Measurements from ENCODE around the gene UVRAG.

UVRAG gene

DNA sequence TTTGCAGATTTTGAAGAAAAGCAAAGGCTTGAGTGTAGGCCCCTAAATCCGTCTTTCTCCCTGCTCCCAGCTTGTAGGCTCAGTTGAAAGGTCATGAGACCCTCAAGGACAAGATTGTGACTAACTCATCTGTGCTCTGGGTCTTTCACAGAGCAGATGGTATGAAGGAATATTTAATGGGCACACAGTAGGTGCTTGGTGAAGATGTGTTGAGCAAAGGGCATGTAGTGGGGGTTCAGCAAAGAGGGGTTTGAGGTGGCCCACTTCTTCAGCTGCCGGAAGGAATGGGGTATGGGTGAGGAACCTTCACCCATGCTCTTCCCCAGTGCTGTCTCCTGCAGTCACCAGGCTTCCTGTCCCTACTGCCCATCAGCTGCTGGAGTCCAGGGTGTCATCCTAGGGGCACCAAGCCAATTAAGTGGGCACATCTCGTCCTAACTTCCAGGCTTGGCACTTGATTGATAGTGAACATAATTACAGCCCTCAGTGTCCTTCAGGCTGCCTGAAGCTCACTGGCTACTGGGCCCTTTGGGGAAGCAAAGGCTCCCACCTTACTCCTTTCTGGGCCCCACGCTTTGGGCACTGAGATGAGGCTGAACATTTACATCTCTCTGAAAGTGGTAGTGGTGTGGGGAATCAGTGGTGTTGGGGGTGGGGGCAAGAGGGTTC lies 31.5 kb upstream of the UVRAG start:
- DNase-seq (ENCODE audit: low read depth in 2 of 2) = no peak

DNA sequence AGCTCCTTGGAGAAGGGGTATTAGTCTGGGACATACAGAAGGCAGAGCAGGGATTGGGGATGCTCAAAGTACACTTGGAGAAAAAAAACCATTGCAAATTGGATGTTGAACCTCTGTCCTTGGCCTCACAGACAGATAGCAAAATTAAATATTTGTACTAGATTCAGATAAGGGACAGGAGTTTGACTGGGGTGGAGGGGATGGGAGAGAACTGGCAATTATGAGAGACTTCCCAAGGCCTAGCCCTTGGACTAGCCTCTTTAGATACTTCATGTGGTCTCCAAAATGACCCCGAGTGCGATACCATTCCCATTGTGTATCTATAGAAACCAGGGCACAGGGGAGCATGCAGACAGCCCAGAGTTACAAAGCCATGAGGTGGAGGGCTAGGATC lies 30.9 kb upstream of the UVRAG start:
- DNase-seq (ENCODE audit: low read depth in 2 of 2) = no peak

DNA sequence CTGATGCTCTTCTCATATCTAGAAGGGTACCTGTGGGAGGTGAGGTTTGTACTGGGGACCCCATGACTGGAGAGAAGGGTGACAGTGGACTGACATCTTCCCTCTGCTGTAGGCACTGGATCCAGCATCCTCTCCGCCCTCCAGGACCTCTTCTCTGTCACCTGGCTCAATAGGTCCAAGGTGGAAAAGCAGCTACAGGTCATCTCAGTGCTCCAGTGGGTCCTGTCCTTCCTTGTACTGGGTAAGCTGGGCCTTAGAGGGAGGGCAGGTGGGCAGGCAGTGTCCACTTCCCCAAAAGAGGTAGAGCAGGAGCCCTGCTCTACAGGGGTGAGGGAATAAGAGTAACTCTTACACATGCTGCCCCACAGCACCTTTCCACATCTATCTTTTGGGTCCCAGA lies 30.5 kb upstream of the UVRAG start:
- no peak for DNase-seq (ENCODE audit: low read depth in 2 of 2)

DNA sequence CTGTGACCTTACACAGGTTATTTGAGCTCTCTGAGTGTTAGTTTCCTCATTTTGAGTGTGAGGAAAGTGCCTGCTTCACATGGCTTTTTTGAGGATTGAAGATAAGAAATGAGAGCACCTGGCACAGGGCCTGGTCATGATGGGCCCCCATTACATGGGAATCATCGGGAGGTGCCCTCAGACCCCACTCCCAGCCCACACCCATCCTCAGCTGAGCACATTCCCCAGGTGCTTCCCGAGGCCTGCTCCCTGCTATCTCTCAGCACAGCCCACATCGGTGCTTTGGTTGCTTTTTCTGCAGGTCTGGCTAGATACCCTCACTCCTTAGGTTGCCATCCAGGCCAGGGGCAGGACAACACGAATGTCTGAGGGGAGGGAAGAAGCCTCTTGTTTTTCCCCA lies 29.8 kb upstream of the UVRAG start:
- no peak for DNase-seq (ENCODE audit: low read depth in 2 of 2)

DNA sequence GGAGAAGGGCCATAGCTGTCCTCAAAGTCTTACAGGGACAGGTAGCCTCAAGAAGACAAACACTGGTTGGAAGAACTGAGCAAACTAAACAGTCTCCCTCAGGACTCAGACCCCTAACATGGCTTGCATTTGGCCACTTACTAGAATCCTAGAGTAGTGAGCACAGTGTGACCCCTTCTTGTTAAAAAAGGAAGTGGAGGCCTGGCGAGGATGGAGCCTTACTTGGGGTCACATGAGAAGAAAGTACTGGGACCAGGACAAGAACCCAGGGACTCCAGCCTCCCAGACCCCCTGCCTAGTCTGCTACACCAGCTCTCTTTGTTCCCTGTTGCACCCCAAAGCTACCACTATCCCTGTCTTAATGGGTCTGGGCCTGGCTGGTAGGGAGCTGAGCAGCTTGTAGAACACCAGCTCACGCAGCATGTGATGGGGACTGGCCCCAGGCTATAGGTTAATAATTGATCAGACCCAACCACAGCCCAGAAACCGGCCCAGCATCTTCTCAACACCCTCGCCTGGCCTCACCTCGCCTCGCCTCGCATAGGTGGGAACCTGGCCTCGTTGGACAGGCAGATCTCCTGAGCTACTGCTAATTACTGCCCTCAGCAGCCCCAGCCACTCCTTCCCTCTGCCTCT lies 28.8 kb upstream of the UVRAG start:
- DNase-seq (ENCODE audit: low read depth in 2 of 2) = no peak

DNA sequence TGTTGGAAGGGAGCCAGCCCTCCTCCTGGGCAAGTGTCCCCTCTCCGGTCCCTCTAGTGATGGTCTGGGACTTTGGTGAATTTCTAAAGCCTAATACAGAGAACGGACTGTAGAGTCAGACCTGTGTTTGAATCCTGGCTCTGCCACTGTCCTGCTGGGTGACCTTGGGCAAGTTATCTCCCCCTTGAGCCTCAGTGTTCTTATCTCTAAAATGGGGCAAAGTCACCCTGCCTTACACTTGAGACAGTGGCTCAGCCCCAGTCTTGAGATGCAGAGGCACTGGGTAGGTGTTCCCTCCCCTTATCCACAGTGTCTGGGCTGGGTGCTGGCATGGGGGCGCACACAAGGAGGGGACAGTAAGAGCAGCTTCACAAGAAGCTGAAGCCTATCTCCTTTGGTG lies 25.5 kb upstream of the UVRAG start:
- DNase-seq (ENCODE audit: low read depth in 2 of 2) = no peak

DNA sequence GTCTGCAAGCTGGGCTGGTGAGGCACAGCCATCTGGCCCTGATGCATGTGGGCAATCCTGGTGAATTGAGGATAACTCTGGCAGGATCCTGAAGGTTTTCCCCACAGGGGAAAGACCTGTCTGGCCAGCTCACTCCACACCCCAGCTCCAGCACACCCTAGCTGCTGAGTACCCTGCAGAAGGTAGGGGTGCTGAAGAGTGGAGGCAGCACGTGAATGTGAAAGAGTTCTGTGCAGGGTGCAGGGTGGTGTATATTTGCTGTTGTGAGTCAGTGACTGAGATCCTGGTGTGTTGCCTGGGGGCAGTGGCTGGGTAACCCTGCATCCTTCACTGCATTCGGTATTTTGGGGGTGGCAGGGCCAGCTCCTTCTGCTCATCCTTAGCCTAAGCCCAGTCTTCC lies 24.0 kb upstream of the UVRAG start:
- no peak for DNase-seq (ENCODE audit: low read depth in 2 of 2)

DNA sequence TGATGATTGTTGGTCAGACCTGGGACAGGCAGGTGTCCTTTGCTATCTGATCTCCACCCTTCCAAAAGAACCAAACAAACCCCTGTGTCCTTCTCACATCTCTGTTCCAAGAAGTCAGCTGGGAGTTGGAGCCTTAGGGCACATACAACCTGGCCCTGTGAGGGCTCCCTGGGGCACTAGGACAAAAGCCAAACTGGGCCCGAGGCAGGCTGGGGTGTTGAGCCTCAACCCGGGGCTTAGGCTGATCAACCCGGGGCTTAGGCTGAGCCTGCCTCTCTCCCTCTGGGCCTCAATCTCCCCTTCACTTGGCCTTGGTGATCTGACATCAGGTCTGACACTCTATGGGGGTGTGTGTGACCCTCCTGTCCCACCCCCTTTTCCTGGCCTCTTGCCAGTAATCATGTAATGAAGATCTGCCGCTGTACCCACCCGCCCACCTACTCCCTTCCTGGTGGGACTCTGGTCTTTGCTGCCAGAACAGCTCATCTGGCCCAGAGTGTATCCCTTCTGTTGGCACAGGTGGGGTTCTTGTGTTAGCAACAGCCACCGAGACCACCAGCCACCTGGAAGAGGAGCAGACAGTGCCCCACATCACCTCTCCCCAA lies 22.8 kb upstream of the UVRAG start:
- no peak for DNase-seq (ENCODE audit: low read depth in 2 of 2)

DNA sequence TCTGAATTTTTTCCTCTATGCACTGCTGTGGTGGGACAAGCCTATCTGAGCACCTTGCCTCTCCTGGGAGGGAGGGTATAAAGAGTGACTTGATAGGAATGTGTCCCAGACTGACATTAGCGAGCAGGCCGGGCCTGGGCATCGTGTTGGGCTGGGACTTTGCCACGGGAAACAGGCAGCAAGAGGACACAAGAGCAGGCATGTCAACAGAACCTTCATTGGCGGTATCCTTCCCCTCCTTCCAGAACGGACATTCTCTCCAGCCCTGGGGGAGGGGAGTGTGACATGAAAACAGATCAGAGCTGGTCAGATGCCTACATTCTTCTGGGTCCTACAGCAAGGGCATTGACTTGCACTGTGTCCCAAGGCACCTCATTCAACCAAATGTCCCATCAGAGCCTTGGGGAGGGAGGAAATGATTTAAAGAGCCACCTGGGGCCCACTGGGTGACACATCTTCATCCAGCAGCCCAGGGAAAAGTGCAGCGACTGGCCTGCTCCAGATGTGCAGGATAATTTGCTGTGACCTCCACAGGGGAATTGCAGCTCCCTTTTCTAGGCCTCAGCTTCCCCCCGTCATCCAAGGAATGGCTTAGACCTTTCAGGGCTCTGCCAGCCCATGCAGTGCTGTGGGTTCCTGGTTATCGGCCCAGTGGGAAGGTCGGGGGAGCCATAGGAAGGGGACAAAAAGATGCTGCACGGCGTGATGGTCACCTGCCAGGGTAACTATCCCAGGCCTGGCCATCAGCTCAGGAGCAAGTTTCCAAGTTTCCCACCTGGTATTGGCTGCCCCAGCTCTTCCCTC lies 21.8 kb upstream of the UVRAG start:
- DNase-seq (ENCODE audit: low read depth in 2 of 2) = no peak

DNA sequence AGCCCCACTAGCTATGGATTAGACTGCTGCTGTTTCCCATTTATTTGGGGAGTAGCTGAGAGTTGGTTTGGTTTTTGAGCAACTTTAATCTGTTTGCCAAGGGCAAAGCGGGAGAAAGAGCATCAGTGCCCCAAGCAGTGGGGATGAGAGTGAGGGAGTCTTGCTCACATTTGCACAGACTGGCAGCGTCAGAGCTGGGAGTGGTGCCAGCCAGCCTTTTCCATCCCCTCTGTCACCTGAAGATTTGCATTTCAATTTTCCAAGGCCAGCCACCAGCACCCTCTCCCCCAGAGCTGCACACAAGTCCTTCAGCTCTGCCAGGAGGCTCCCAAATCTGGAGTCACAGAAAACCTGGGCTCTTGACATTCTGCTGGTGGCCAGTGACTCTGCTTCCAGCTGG lies 21.0 kb upstream of the UVRAG start:
- DNase-seq (ENCODE audit: low read depth in 2 of 2) = no peak

DNA sequence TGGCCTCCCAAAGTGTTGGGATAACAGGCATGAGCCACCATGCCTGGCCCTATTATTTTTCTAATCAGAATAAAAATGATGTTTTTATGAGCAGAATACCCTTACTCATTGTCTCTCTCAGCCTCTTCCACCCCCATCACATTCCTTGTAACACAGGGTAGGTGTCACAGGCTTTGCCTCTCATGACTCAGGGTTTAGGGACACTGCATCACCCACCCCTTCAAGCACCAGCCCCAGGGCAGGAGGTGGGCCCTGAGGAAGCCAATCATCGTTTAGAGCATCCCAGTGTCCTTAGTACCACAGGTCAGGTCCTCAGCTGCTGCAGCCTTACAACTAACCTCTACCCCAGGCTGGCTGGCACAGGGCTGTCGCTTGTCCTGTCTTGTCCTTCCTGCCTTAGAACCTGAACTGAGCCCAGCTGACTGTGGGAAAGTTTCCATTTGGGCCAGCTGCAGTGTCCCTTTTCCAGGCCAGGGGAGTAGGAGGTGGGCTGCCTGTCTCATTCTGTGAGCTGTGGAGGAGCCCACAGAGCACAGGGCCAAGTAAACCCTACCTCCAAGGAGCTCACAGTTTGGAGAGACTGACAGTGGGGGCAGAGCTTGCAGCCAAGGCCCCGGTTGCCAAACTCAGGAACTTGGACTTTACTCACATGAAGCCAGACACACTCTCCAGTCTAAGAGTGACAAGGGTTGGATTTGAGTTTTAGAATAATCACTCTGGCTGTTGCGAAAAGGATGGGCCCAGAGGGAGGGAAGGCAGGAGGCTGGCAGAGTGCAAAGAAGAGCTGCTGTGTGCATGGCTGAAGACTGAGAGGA lies 19.5 kb upstream of the UVRAG start:
- no peak for DNase-seq (ENCODE audit: low read depth in 2 of 2)

DNA sequence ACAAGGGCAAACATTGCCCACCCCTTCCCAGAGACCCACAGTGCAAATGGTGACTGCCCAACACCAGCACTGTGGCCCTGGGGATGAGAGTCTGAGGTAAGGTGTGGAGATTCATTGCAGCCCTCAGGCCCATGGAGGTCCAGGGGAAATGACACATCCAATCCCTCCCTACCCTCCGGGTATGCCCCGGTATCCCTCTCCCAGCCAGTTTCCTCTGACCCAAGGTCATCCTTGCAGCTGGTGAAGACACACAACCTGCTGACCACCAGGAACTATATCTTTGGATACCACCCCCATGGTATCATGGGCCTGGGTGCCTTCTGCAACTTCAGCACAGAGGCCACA lies 18.9 kb upstream of the UVRAG start:
- no peak for DNase-seq (ENCODE audit: low read depth in 2 of 2)

DNA sequence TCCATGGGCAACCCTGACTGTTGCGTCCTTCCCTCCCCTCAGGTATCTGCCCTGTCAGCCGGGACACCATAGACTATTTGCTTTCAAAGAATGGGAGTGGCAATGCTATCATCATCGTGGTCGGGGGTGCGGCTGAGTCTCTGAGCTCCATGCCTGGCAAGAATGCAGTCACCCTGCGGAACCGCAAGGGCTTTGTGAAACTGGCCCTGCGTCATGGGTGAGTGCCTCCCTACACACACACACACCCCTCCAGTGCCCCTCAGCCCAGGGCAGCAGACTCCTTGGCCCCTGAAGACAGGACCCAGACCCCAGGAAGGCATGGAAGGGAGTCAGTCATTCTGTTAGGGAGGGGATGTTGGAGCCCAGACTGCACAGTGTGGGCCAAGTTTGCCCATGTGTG lies 17.9 kb upstream of the UVRAG start:
- DNase-seq (ENCODE audit: low read depth in 2 of 2) = no peak

DNA sequence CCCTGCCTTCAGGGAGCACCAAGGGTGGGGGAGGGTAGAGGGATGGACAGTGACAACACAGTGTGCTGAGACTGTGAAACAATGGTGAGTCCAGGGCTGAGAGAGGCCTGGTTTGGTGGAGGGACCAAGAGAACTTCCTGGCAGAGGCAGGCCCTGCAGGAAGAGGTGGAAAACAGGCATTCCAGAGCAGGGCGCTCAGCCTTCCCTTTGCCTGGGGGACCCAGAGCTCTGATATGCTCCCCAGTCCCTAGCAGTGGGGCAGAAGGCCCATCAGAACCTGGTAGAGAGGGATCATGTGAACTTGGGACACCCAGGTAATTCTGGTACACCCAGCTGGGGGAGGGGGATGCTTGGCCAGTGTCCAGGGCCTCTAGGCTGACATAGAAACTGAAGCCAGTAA lies 17.2 kb upstream of the UVRAG start:
- no peak for DNase-seq (ENCODE audit: low read depth in 2 of 2)

DNA sequence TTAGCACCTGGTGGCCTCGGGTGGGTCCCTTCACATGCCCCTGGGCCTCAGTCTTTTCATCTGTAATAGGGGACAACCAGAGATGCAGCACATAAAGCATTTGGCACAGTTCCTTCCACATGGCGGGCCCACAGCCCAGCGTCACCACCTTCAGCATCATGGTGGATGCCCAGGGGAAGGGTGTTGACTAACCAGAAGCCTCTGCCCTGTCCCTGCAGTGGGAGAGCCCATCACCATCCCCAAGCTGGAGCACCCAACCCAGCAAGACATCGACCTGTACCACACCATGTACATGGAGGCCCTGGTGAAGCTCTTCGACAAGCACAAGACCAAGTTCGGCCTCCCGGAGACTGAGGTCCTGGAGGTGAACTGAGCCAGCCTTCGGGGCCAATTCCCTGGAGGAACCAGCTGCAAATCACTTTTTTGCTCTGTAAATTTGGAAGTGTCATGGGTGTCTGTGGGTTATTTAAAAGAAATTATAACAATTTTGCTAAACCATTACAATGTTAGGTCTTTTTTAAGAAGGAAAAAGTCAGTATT lies 14.8 kb upstream of the UVRAG start:
- no peak for DNase-seq (ENCODE audit: low read depth in 2 of 2)

DNA sequence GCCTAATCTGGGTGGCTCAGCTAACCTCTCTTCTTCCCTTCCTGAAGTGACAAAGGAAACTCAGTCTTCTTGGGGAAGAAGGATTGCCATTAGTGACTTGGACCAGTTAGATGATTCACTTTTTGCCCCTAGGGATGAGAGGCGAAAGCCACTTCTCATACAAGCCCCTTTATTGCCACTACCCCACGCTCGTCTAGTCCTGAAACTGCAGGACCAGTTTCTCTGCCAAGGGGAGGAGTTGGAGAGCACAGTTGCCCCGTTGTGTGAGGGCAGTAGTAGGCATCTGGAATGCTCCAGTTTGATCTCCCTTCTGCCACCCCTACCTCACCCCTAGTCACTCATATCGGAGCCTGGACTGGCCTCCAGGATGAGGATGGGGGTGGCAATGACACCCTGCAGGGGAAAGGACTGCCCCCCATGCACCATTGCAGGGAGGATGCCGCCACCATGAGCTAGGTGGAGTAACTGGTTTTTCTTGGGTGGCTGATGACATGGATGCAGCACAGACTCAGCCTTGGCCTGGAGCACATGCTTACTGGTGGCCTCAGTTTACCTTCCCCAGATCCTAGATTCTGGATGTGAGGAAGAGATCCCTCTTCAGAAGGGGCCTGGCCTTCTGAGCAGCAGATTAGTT lies 14.2 kb upstream of the UVRAG start:
- no peak for DNase-seq (ENCODE audit: low read depth in 2 of 2)

DNA sequence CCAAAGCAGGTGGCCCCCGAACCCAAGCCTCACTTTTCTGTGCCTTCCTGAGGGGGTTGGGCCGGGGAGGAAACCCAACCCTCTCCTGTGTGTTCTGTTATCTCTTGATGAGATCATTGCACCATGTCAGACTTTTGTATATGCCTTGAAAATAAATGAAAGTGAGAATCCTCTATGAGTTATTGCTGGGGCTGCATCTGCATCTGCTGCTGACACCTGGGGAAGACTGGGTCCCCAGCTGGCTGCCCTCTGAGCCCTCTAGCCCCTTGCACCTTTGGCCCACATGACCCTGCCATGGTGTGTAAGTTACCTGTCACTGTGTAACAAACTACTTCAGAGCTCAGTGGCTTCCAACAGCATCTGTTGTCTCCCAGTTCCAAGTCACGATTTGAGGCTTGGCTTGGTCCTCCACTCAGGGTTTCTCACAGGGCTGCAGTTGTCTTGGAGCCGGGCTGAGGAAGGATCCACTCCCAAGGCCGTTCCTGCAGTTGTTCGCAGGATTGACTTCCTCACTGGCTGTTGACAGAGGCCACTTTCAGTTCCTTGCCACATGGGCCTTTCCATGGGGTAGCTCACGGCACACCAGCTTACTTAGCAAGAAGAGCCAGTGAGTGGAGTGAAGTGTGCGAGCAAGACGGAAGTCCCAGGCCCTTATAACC lies 13.5 kb upstream of the UVRAG start:
- DNase-seq (ENCODE audit: low read depth in 2 of 2) = no peak

DNA sequence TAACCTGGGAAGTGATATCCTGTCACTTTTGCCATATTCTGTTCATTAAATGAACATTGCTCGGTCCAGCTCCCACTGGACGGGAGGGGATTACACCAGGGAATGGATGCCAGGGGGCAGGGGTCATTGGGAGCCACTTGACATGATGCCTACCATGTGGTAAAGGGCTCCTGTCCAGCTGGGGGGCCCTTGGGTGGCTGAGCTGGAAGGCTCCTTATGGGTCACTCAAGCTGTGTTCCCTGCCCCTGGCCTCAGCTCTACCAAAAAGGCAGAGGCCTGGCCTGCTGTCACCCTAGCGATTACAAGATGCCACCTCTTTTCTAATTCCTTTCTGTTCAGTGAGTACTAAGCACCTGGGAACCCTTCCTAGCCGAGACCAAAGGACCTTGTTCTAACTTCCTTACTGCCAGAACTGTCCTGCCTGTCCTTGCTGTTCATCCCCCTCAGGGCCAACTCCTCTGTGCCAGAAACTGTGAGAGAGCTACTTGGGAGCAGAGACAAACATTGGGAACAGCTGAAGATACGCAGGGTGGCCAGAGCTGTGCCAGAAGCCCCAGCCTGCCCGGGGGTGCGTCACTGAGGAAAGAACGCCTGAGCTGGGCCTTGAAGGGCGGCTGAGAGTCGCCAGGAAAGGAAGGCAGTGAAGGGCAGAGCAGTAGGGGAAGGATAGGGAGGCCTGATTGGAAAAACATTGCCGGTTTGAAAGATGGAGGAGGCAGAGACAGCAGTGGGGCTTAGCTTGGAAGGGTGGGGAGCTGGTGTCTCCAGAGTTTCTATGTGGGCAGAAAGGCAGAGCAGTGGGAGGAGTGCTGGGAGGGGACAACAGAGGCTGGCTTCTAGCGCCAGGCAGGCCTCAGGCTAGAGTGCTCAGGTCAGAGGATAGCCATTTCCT lies 12.7 kb upstream of the UVRAG start:
- no peak for DNase-seq (ENCODE audit: low read depth in 2 of 2)

DNA sequence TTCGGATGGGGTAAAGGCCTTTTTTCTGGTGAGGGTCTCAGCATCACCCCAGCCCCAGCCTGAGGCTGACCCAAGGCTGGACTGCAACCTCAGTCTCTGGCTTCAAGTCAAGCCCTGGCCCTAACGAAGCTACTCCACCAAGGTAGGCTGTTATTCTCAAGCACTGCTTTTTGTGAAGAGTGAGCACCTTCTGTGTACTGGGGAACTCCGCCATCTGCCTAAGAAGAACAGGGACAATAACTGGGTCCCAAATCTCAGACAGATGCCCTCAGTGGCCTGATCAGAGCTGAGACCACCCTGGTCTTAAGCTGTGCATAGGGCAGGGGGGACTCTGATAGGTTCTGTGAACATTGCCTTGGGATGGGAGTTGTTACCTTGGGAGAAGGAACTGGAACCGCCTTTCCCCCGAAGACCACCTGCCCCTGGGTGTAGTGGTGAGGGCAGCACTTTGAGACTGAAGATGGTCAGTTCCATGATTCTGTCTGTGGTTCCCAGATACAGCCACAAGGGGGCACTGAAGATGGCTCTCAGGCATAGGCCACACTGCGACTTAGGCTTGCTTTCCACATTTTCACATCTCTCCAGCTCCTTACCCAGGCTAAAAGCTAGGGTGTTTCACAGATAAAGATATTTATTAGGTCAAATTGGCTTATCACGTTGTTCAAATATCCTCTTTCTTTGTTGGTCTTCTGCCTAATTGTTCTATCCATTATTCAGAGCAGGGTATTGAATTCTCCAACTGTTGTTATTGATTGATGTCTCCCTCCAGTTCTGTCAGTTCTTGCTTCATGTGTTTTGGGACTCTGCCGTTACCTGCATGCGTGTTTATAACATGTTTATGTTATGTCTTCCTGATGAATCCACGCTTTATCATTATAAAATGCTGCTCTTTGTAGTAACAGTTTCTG lies 11.8 kb upstream of the UVRAG start:
- peak; percentile 35 to 54 for DNase-seq (ENCODE audit: low read depth in 2 of 2)
